ENCODE results near the gene CELA2B. TPM values are rescaled to one million over a fixed set of nuclear protein-coding genes. Genes with fewer than 3 reads are reported as not detected.

The CELA2B gene
- total RNA-seq, 4 donors from 2014 or later: not detected

GRCh38 chr1:15540186-15540585, 64.3 kb downstream of the CELA2B start:
- Histone ChIP-seq H3K36me3 (peaks cover 59 to 97% (median 91%) of the 10 kb centered on the region in 4 donors), H3K27me3 (no peaks in the 10 kb centered on the region), H3K9me3 (no peaks in the 10 kb centered on the region), H3K27ac (replicated peaks in 1 of 4) (no peak overlapping the region), H3K4me3 (no peak overlapping the region), H3K4me1 (no peaks in the 10 kb centered on the region)
- DNase-seq (ENCODE audit: extremely low spot score): no peak
- intact Hi-C loops (cut with DNase I): no loop called here
- no peak for TF ChIP-seq POLR2AphosphoS5 (IDR thresholded peaks at IDR 0.05)
- TF ChIP-seq CTCF (IDR thresholded peaks at IDR 0.05): no peak
- no peak for TF ChIP-seq EP300 (IDR thresholded peaks at IDR 0.05)
- no peak for TF ChIP-seq POLR2A (IDR thresholded peaks at IDR 0.05; ENCODE audit: low read depth)
- WGBS: 88% methylated on average over 8 of the region's 8 CpGs

Other genes with a start within 250 kb of the CELA2B start
- gene FHAD1, start 228.9 kb upstream of the CELA2B start, total RNA-seq: under 1 TPM in 3 of 4 donors, not detected in 1; under 0.01 to 0.26 (median 0.06) TPM
- gene EFHD2, start 66.2 kb upstream of the CELA2B start, total RNA-seq: 10 to 100 TPM; 30.3 to 57.4 (median 55.2) TPM
- under 1 TPM in 1 of 4 donors, not detected in 3; 0.66 TPM for gene CTRC, start 37.7 kb upstream of the CELA2B start, total RNA-seq
- not detected for gene CELA2A, start 19.4 kb upstream of the CELA2B start, total RNA-seq
- 10 to 100 TPM in 3 of 4 donors, 1 to 10 TPM in 1; 9.1 to 12.6 (median 11.0) TPM for gene CASP9, start 48.1 kb downstream of the CELA2B start, total RNA-seq
- 10 to 100 TPM; 12.0 to 13.0 (median 12.4) TPM for gene DNAJC16, start 50.7 kb downstream of the CELA2B start, total RNA-seq
- gene AGMAT, start 108.9 kb downstream of the CELA2B start, total RNA-seq: not detected
- 10 to 100 TPM; 14.4 to 24.9 (median 17.2) TPM for gene DDI2, start 141.4 kb downstream of the CELA2B start, total RNA-seq
- 10 to 100 TPM; 44.4 to 68.2 (median 55.2) TPM for gene PLEKHM2, start 208.2 kb downstream of the CELA2B start, total RNA-seq

Data from esophagus muscularis mucosa (tissue), 4 donors.